HepG2 (cell line): ENCODE measurements around the gene BCAS3. TPM values are rescaled to one million over a fixed set of nuclear protein-coding genes. Genes with fewer than 3 reads are reported as not detected.
A peak's percentile ranks its signal among the peaks of the same experiment; 100 is the strongest.

Source experiments
- ARHGAP35 ChIP-seq: sonication (generic); formaldehyde crosslinking; IDR thresholded peaks from 2 replicates; pipeline ENCODE4 v1.9.0; 2022; ENCODE audit warnings: mild to moderate bottlenecking, inconsistent platforms, moderate library complexity, missing genetic modification reagents, borderline replicate concordance
- GABPB1 ChIP-seq: IDR thresholded peaks from 2 replicates; pipeline ENCODE4 v1.6.1; 2016; ENCODE audit warnings: mild to moderate bottlenecking, missing genetic modification reagents, moderate library complexity, missing compliant biosample characterization
- HNF4G ChIP-seq, 2 experiments: sonication (generic) in 1 of 2; formaldehyde crosslinking in 1 of 2; IDR thresholded peaks; 2 replicates each; pipeline versions ENCODE4 v1.4.0 to v1.6.1; 2011 to 2020; ENCODE audit warnings: borderline replicate concordance in 2 of 2, low read depth in 2 of 2, mild to moderate bottlenecking in 2 of 2, low read length in 1 of 2, missing genetic modification reagents in 1 of 2, moderate library complexity in 1 of 2
- MAFF ChIP-seq: IDR thresholded peaks from 2 replicates; pipeline ENCODE4 v1.6.1; 2011; ENCODE audit warnings: low read depth, low read length, improper control_type of control experiment
- MAZ ChIP-seq, 2 experiments: sonication (generic) in 1 of 2; formaldehyde crosslinking in 1 of 2; IDR thresholded peaks; 2 replicates each; pipeline versions ENCODE4 v1.5.0 to v1.6.1; 2012 to 2020; ENCODE audit warnings: low read depth in 2 of 2, mild to moderate bottlenecking in 2 of 2, borderline replicate concordance in 1 of 2, improper control_type of control experiment in 1 of 2, low read length in 1 of 2, missing genetic modification reagents in 1 of 2, moderate library complexity in 1 of 2
- MIER2 ChIP-seq: IDR thresholded peaks from 2 replicates; pipeline ENCODE4 v1.6.1; 2016; ENCODE audit warnings: missing biosample characterization, missing genetic modification reagents
- POLR2G ChIP-seq: fragments of 200-400 bp; formaldehyde crosslinking; IDR thresholded peaks from 2 replicates; pipeline ENCODE4 v1.6.1; 2018; ENCODE audit warnings: mild to moderate bottlenecking, low read depth, low read length, moderate library complexity
- SIN3B ChIP-seq: fragments of 150-350 bp; IDR thresholded peaks from 2 replicates; pipeline ENCODE4 v1.6.1; 2014; ENCODE audit warnings: low read length
- TBX2 ChIP-seq: sonication (generic); formaldehyde crosslinking; IDR thresholded peaks from 2 replicates; pipeline ENCODE4 v1.5.0; 2020; ENCODE audit warnings: missing genetic modification reagents, mild to moderate bottlenecking, borderline replicate concordance
- ZNF292 ChIP-seq: sonication (generic); formaldehyde crosslinking; IDR thresholded peaks from 2 replicates; pipeline ENCODE4 v1.8.1; 2022; ENCODE audit warnings: mild to moderate bottlenecking, low read depth, missing genetic modification reagents, borderline replicate concordance
- polyA plus RNA-seq, 8 experiments: library from polyadenylated mRNA; depleted of rRNA in 3 of 8; stranded (reverse) in 7 of 8; unstranded in 1 of 8; fragments of >200 nt; fragmentation: Illumina TruSeq in 4 of 8; extraction: Trizol in 4 of 8; gene quantifications; 2 replicates each; pipeline versions ENCODE4 v1.2.1 to v1.2.3, GENCODE V29; 2011 to 2016; ENCODE audit warnings: low read depth in 4 of 8, missing spikeins in 1 of 8, mixed read lengths in 1 of 8; ENCODE audit not compliant: insufficient read depth in 1 of 8
- total RNA-seq, 5 experiments: library from RNA; depleted of rRNA; stranded (reverse); fragments of >200 nt; fragmentation: Illumina TruSeq; extraction: Trizol; gene quantifications; 2 replicates each; pipeline ENCODE4 v1.2.3, GENCODE V29; 2016; ENCODE audit warnings: low read depth in 1 of 5
- TF ChIP-seq, protein P1 (sequence below): sonication (generic); formaldehyde crosslinking; IDR thresholded peaks from 2 replicates; pipeline ENCODE4 v1.4.0; 2020; ENCODE audit warnings: missing genetic modification reagents
- TF ChIP-seq, protein P2 (sequence below): sonication (generic); formaldehyde crosslinking; IDR thresholded peaks from 2 replicates; pipeline ENCODE4 v1.4.0; 2020; ENCODE audit warnings: missing genetic modification reagents, borderline replicate concordance
- TF ChIP-seq, protein P3 (sequence below): sonication (generic); formaldehyde crosslinking; IDR thresholded peaks from 2 replicates; pipeline ENCODE4 v1.5.1; 2020; ENCODE audit warnings: mild to moderate bottlenecking, missing genetic modification reagents, moderate library complexity
- TF ChIP-seq, protein P4 (sequence below): sonication (generic); formaldehyde crosslinking; IDR thresholded peaks from 2 replicates; pipeline ENCODE4 v1.8.1; 2022; ENCODE audit warnings: mild to moderate bottlenecking, missing genetic modification reagents
- TF ChIP-seq, protein P5 (sequence below): IDR thresholded peaks from 2 replicates; pipeline ENCODE4 v1.6.1; 2016; ENCODE audit warnings: mild to moderate bottlenecking, missing biosample characterization, missing genetic modification reagents

Gene BCAS3
- total and polyA plus RNA-seq, 2 of the 13 experiments (the other 11 are each of a cell fraction or from before 2014, with no cell fraction given), result 10.7 to 11.2 TPM

DNA sequence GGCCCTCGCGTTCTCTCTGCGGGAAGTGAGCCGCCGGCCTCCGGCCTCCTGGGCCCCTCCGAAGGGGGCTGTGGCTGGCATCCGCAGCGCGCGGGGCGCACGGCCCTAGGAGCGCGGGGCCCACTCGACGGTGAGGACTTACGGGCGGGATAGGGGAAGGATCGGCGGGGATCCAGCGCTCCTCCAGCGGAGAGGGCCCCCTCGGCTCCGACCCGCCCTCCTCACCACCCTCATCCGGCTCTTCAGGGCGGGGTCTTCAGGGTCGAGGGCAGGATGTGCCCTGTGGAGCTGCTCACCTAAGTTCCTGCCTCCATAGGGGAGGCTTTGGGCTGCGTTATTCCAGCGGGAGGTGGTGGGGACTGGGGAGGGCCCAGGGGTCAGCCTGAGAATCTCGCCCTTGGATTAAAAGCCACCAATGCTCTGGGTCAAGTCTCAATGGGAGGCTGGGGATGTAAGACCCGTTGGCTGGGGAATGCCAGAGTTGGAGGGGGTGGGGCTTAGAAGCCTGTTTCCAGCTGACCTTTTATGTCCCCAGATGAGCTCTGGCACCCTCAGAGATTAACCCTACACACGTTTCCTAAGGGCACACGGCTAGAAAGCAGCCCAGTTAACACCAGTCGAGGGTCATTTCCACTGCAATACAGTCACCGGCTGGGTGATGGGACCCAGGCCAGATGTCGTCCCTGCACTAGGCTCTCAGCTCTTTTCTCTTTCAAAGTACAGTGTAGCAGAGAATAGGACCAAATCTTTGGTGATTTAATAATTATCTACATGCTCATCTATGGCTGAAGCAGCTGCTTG lies 735.4 kb downstream of the BCAS3 start (continued):
- TF ChIP-seq, protein P1, sequence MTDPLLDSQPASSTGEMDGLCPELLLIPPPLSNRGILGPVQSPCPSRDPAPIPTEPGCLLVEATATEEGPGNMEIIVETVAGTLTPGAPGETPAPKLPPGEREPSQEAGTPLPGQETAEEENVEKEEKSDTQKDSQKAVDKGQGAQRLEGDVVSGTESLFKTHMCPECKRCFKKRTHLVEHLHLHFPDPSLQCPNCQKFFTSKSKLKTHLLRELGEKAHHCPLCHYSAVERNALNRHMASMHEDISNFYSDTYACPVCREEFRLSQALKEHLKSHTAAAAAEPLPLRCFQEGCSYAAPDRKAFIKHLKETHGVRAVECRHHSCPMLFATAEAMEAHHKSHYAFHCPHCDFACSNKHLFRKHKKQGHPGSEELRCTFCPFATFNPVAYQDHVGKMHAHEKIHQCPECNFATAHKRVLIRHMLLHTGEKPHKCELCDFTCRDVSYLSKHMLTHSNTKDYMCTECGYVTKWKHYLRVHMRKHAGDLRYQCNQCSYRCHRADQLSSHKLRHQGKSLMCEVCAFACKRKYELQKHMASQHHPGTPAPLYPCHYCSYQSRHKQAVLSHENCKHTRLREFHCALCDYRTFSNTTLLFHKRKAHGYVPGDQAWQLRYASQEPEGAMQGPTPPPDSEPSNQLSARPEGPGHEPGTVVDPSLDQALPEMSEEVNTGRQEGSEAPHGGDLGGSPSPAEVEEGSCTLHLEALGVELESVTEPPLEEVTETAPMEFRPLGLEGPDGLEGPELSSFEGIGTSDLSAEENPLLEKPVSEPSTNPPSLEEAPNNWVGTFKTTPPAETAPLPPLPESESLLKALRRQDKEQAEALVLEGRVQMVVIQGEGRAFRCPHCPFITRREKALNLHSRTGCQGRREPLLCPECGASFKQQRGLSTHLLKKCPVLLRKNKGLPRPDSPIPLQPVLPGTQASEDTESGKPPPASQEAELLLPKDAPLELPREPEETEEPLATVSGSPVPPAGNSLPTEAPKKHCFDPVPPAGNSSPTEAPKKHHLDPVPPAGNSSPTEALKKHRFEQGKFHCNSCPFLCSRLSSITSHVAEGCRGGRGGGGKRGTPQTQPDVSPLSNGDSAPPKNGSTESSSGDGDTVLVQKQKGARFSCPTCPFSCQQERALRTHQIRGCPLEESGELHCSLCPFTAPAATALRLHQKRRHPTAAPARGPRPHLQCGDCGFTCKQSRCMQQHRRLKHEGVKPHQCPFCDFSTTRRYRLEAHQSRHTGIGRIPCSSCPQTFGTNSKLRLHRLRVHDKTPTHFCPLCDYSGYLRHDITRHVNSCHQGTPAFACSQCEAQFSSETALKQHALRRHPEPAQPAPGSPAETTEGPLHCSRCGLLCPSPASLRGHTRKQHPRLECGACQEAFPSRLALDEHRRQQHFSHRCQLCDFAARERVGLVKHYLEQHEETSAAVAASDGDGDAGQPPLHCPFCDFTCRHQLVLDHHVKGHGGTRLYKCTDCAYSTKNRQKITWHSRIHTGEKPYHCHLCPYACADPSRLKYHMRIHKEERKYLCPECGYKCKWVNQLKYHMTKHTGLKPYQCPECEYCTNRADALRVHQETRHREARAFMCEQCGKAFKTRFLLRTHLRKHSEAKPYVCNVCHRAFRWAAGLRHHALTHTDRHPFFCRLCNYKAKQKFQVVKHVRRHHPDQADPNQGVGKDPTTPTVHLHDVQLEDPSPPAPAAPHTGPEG (CRISPR knock-in tag), result peak; percentile 50; the same call in 1 of the 2 replicates
- TF ChIP-seq ARHGAP35 (CRISPR knock-in tag) (0 out of 2 replicates have a peak, but pooled peaks have one; percentile 52), GABPB1 (CRISPR knock-in tag) (peak; percentile 68), HNF4G (IDR thresholded peaks at IDR 0.05; ENCODE audit: borderline replicate concordance, low read depth, low read length) (0 out of 2 replicates have a peak, but pooled peaks have one; percentile 5), HNF4G (CRISPR knock-in tag; IDR thresholded peaks at IDR 0.05; ENCODE audit: borderline replicate concordance, low read depth) (no peak), POLR2G (peak; percentile 47; the same call in 1 of the 2 replicates), TBX2 (CRISPR knock-in tag) (0 out of 2 replicates have a peak, but pooled peaks have one; percentile 25), MIER2 (CRISPR knock-in tag) (0 out of 2 replicates have a peak, but pooled peaks have one; percentile 38), MAZ (IDR thresholded peaks at IDR 0.05; ENCODE audit: borderline replicate concordance, low read depth, low read length) (0 out of 2 replicates have a peak, but pooled peaks have one; percentile 12), MAZ (CRISPR knock-in tag; IDR thresholded peaks at IDR 0.05; ENCODE audit: low read depth) (0 out of 2 replicates have a peak, but pooled peaks have one; percentile 68), SIN3B (no peak), ZNF292 (CRISPR knock-in tag) (no peak), MAFF (no peak)
- TF ChIP-seq, protein P2, sequence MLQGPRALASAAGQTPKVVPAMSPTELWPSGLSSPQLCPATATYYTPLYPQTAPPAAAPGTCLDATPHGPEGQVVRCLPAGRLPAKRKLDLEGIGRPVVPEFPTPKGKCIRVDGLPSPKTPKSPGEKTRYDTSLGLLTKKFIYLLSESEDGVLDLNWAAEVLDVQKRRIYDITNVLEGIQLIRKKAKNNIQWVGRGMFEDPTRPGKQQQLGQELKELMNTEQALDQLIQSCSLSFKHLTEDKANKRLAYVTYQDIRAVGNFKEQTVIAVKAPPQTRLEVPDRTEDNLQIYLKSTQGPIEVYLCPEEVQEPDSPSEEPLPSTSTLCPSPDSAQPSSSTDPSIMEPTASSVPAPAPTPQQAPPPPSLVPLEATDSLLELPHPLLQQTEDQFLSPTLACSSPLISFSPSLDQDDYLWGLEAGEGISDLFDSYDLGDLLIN (CRISPR knock-in tag), result 0 out of 2 replicates have a peak, but pooled peaks have one; percentile 27
- TF ChIP-seq, protein P3, sequence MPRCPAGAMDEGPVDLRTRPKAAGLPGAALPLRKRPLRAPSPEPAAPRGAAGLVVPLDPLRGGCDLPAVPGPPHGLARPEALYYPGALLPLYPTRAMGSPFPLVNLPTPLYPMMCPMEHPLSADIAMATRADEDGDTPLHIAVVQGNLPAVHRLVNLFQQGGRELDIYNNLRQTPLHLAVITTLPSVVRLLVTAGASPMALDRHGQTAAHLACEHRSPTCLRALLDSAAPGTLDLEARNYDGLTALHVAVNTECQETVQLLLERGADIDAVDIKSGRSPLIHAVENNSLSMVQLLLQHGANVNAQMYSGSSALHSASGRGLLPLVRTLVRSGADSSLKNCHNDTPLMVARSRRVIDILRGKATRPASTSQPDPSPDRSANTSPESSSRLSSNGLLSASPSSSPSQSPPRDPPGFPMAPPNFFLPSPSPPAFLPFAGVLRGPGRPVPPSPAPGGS (CRISPR knock-in tag), result peak; percentile 21; the same call in 1 of the 2 replicates
- TF ChIP-seq, protein P4, sequence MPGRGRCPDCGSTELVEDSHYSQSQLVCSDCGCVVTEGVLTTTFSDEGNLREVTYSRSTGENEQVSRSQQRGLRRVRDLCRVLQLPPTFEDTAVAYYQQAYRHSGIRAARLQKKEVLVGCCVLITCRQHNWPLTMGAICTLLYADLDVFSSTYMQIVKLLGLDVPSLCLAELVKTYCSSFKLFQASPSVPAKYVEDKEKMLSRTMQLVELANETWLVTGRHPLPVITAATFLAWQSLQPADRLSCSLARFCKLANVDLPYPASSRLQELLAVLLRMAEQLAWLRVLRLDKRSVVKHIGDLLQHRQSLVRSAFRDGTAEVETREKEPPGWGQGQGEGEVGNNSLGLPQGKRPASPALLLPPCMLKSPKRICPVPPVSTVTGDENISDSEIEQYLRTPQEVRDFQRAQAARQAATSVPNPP (CRISPR knock-in tag), result peak; percentile 63; the same call in 1 of the 2 replicates
- TF ChIP-seq, protein P5, sequence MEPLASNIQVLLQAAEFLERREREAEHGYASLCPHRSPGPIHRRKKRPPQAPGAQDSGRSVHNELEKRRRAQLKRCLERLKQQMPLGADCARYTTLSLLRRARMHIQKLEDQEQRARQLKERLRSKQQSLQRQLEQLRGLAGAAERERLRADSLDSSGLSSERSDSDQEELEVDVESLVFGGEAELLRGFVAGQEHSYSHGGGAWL, result peak; percentile 52; the same call in 1 of the 2 replicates
